HepG2 (cell line): ENCODE data around the gene EEA1. TPM values are rescaled to one million over a fixed set of nuclear protein-coding genes. Genes with fewer than 3 reads are reported as not detected.

ENCODE experiments used
- E2F1 ChIP-seq: sonication (generic); formaldehyde crosslinking; IDR thresholded peaks from 2 replicates; pipeline ENCODE4 v1.5.0; 2020; ENCODE audit warnings: missing genetic modification reagents
- FOXA3 ChIP-seq: IDR thresholded peaks from 2 replicates; pipeline ENCODE4 v1.6.1; 2016; ENCODE audit warnings: missing genetic modification reagents, missing compliant biosample characterization
- FOXO1 ChIP-seq: sonication (generic); formaldehyde crosslinking; IDR thresholded peaks from 2 replicates; pipeline ENCODE4 v1.4.0; 2020; ENCODE audit warnings: missing genetic modification reagents
- HMGXB4 ChIP-seq, 2 experiments: sonication (generic) in 1 of 2; formaldehyde crosslinking in 1 of 2; IDR thresholded peaks; 2 replicates each; pipeline versions ENCODE4 v1.4.0 to v1.6.1; 2018 to 2020; ENCODE audit warnings: missing genetic modification reagents in 2 of 2, borderline replicate concordance in 1 of 2, low read depth in 1 of 2, mild to moderate bottlenecking in 1 of 2, missing biosample characterization in 1 of 2
- KAT2B ChIP-seq: fragments of 150-350 bp; IDR thresholded peaks from 2 replicates; pipeline ENCODE4 v1.6.1; 2014; ENCODE audit warnings: low read depth, low read length, borderline replicate concordance
- MIER2 ChIP-seq: IDR thresholded peaks from 2 replicates; pipeline ENCODE4 v1.6.1; 2016; ENCODE audit warnings: missing biosample characterization, missing genetic modification reagents
- MIER3 ChIP-seq: IDR thresholded peaks from 2 replicates; pipeline ENCODE4 v1.6.1; 2016; ENCODE audit warnings: missing compliant biosample characterization, borderline replicate concordance
- NRL ChIP-seq: sonication (generic); formaldehyde crosslinking; IDR thresholded peaks from 2 replicates; pipeline ENCODE4 v1.5.0; 2020; ENCODE audit warnings: missing genetic modification reagents, mild to moderate bottlenecking, moderate library complexity, borderline replicate concordance
- PHB2 ChIP-seq: fragments of 450-650 bp; IDR thresholded peaks from 2 replicates; pipeline ENCODE4 v1.6.1; 2018; ENCODE audit not compliant: partially characterized antibody
- PLSCR1 ChIP-seq: sonication (generic); formaldehyde crosslinking; IDR thresholded peaks from 2 replicates; pipeline ENCODE4 v1.5.0; 2020; ENCODE audit warnings: missing genetic modification reagents, mild to moderate bottlenecking, borderline replicate concordance
- RFXANK ChIP-seq: IDR thresholded peaks from 2 replicates; pipeline ENCODE4 v1.6.1; 2016
- STAG1 ChIP-seq: sonication (generic); formaldehyde crosslinking; IDR thresholded peaks from 2 replicates; pipeline ENCODE4 v1.4.0; 2020; ENCODE audit warnings: missing genetic modification reagents
- TRIM24 ChIP-seq: sonication (generic); formaldehyde crosslinking; IDR thresholded peaks from 2 replicates; pipeline ENCODE4 v1.8.0; 2022; ENCODE audit warnings: mild to moderate bottlenecking, missing genetic modification reagents
- ZBED4 ChIP-seq: sonication (generic); formaldehyde crosslinking; IDR thresholded peaks from 2 replicates; pipeline ENCODE4 v1.4.0; 2020; ENCODE audit warnings: missing genetic modification reagents, borderline replicate concordance
- ZBTB38 ChIP-seq: sonication (generic); formaldehyde crosslinking; IDR thresholded peaks from 2 replicates; pipeline ENCODE4 v1.5.1; 2020; ENCODE audit warnings: mild to moderate bottlenecking, missing genetic modification reagents
- ZBTB7A ChIP-seq: sonication (generic); formaldehyde crosslinking; IDR thresholded peaks from 2 replicates; pipeline ENCODE4 v1.8.0; 2022; ENCODE audit warnings: mild to moderate bottlenecking, missing genetic modification reagents
- ZC3H13 ChIP-seq: sonication (generic); formaldehyde crosslinking; IDR thresholded peaks from 2 replicates; pipeline ENCODE4 v1.8.1; 2023; ENCODE audit warnings: mild to moderate bottlenecking, missing genetic modification reagents, moderate library complexity
- ZFY ChIP-seq: sonication (generic); formaldehyde crosslinking; IDR thresholded peaks from 2 replicates; pipeline ENCODE4 v1.4.0; 2020; ENCODE audit warnings: missing genetic modification reagents
- ZGPAT ChIP-seq: IDR thresholded peaks from 2 replicates; pipeline ENCODE4 v1.6.1; 2016; ENCODE audit warnings: mild to moderate bottlenecking
- ZNF205 ChIP-seq: IDR thresholded peaks from 2 replicates; pipeline ENCODE4 v1.6.1; 2018; ENCODE audit warnings: missing biosample characterization, missing genetic modification reagents
- ZNF382 ChIP-seq: sonication (generic); formaldehyde crosslinking; IDR thresholded peaks from 2 replicates; pipeline ENCODE4 v1.5.0; 2020; ENCODE audit warnings: missing genetic modification reagents, mild to moderate bottlenecking, borderline replicate concordance
- ZNF607 ChIP-seq: sonication (generic); formaldehyde crosslinking; IDR thresholded peaks from 2 replicates; pipeline ENCODE4 v1.5.1; 2020; ENCODE audit warnings: missing genetic modification reagents, mild to moderate bottlenecking, borderline replicate concordance
- polyA plus RNA-seq, 8 experiments: library from polyadenylated mRNA; depleted of rRNA in 3 of 8; stranded (reverse) in 7 of 8; unstranded in 1 of 8; fragments of >200 nt; fragmentation: Illumina TruSeq in 4 of 8; extraction: Trizol in 4 of 8; gene quantifications; 2 replicates each; pipeline versions ENCODE4 v1.2.1 to v1.2.3, GENCODE V29; 2011 to 2016; ENCODE audit warnings: low read depth in 4 of 8, missing spikeins in 1 of 8, mixed read lengths in 1 of 8; ENCODE audit not compliant: insufficient read depth in 1 of 8
- total RNA-seq, 5 experiments: library from RNA; depleted of rRNA; stranded (reverse); fragments of >200 nt; fragmentation: Illumina TruSeq; extraction: Trizol; gene quantifications; 2 replicates each; pipeline ENCODE4 v1.2.3, GENCODE V29; 2016; ENCODE audit warnings: low read depth in 1 of 5

The EEA1 gene
- total and polyA plus RNA-seq, 2 of the 13 experiments (the other 11 are each of a cell fraction or from before 2014, with no cell fraction given) = 5.0 to 19.3 TPM

GRCh38 chr12:92945659-92946220, 16.6 kb upstream of the EEA1 start (continued):
- TF ChIP-seq HMGXB4 (CRISPR knock-in tag; IDR thresholded peaks at IDR 0.05; ENCODE audit: borderline replicate concordance in 1 of 2, low read depth in 1 of 2) (peak in 1 of 2 experiments; percentile 50; a peak in 1 of 4 replicates), STAG1 (CRISPR knock-in tag) (no peak), E2F1 (no peak), PLSCR1 (CRISPR knock-in tag) (no peak), KAT2B (no peak), FOXA3 (CRISPR knock-in tag) (peak; percentile 82), ZBTB38 (CRISPR knock-in tag) (no peak), ZC3H13 (CRISPR knock-in tag) (no peak), ZGPAT (CRISPR knock-in tag) (peak; percentile 96), NRL (CRISPR knock-in tag) (no peak), MIER2 (CRISPR knock-in tag) (peak; percentile 57; the same call in 1 of the 2 replicates), FOXO1 (CRISPR knock-in tag) (peak; percentile 76), ZNF382 (CRISPR knock-in tag) (no peak), RFXANK (no peak), MIER3 (peak; percentile 49; the same call in 1 of the 2 replicates), PHB2 (no peak), ZNF607 (CRISPR knock-in tag) (no peak; the same call in 1 of the 2 replicates), ZBTB7A (peak; percentile 58; the same call in 1 of the 2 replicates), ZNF205 (CRISPR knock-in tag) (peak; percentile 52; the same call in 1 of the 2 replicates), ZFY (CRISPR knock-in tag) (no peak), ZBED4 (CRISPR knock-in tag) (no peak), TRIM24 (CRISPR knock-in tag) (no peak)
